NCI-H1436 treated with DMSO at 0.1 percent for 48 hours (cell line): ENCODE measurements around the gene RUNX1.

Experiments used
- DNase-seq: peaks from one replicate; lab custom pipeline; 2025; lab: John Stamatoyannopoulos, UW

Gene RUNX1

DNA sequence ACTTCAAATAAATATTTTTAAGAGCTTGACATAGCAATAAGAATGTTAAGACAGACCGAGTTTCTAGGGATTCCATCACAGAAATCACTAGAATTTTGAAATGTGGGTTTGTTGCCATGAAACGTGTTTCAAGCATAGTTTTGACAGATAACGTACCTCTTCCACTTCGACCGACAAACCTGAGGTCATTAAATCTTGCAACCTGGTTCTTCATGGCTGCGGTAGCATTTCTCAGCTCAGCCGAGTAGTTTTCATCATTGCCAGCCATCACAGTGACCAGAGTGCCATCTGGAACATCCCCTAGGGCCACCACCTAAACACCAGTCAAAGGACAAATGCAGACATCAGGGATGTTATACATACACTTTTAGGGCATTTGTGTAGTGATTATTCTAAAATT is 168.7 kb downstream of the RUNX1 start:
- DNase-seq: no peak

- DNase-seq: no peak
These were observed 170.2 kb downstream of the RUNX1 start for GRCh38 chr21:34878940-34879339.

GRCh38 chr21:34878501-34878900 is 170.6 kb downstream of the RUNX1 start:
- no peak for DNase-seq

DNA sequence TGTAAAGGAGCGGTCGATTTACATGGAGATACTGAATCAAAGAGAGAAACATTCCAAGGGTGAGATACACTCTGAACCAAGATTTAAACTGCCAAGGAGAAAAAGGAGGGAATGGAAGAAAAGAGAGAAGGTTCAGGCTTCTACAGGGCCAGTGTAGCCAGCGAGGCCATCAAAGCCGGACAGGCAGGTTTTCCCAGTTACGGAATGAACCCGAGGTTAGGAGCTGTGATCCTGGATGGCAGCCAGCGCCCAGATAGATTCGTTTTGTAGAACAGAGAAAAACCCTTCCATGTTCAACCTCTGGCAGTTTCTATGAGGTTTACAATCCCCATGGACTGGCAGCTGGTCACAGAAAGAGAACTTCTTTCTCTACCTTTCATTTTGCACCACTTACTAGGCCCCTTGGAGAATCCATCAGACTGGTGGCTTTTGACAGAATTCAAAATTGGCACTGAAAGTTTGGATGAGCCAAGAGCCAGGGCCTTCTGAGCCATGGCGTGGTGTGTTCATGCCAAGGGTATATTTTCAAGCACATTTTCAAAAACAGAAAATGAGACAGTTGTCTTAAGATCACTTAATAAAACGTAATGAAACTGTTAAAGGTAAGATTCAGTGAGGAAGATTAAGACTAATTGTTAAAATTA is 171.5 kb downstream of the RUNX1 start:
- no peak for DNase-seq

DNA sequence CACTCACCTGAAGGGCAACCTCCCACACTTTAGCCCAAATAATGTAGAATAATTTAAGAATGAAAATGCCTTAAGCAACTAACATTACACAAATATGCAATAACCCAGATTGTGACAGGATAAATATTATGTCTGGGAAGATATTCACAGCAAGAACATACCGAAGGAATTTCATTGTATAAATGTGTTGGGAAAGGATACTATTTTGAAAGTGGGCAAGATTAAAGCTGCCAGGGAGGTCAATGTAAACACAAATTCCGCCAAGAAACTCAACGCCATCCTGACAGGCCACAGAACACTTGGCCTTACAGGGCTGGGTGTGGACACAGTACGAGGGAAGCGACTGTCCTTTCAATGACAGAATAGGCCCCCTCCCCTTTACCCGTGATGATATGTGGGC is 173.3 kb downstream of the RUNX1 start:
- DNase-seq: no peak

GRCh38 chr21:34874684-34875513 is 174.2 kb downstream of the RUNX1 start:
- no peak for DNase-seq

- no peak for DNase-seq
These were observed 177.8 kb downstream of the RUNX1 start for GRCh38 chr21:34871026-34871908.

DNA sequence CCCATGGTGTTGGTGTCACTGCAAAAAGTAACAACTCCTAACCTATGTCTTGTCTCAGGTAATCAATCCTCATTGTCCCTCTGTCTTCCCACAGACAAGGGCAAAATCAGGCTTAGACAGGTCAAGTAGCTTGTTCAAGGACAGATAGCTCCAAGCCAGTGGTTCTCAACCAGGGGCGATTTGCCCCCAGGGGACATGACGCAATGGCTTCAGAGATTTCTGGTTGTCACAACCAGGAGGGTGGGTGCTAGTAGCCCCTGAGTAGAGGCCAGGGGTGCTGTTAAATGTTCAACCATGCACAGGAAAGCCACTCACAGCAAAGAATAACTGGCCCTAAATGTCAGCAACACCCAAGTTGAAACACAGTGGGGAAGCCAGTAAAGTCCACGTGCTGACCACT is 178.9 kb downstream of the RUNX1 start:
- no peak for DNase-seq

- DNase-seq: no peak
These were observed 179.6 kb downstream of the RUNX1 start for GRCh38 chr21:34869545-34869944.

- DNase-seq: no peak
These were observed 181.3 kb downstream of the RUNX1 start for GRCh38 chr21:34867785-34868184.

- no peak for DNase-seq
These were observed 183.5 kb downstream of the RUNX1 start for GRCh38 chr21:34865400-34866241.

DNA sequence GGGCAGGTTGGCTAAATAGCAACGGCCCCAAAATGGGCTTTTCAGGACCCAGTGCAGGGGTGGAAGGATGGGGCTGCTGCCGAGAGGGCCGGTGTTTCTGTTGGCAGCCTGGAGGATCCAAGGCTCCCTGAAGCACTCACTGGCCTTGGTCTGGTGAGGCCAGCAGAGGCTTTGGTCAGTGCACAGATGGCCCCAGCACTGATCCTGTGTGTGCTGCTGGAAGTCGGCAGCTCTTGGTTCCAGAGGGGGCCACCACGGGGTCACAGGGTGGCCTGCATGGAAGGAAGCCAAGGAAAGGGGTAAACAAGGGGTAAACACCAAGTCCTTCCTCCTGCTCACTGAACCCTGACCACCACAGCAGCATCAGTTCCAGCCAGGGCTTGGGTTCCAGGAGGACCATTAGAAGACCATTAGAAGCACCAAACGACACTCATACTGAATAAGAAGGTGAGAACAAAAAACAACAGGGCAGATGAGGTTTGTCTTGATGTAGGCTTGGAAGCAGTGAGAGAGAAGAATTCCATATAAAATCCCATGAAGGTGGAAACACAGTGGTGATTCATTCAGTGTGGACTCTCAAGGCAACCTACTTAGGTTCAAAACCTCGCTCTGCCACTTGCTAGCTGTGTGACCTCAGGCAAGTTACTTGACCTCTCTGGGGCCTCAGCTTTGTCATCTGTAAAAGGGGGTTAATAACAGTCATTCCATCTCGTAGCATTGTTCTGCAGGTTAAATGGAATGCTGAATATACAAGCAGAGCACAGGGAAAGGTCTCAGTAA is 184.5 kb downstream of the RUNX1 start:
- no peak for DNase-seq

GRCh38 chr21:34862951-34863350 is 186.2 kb downstream of the RUNX1 start:
- no peak for DNase-seq

DNA sequence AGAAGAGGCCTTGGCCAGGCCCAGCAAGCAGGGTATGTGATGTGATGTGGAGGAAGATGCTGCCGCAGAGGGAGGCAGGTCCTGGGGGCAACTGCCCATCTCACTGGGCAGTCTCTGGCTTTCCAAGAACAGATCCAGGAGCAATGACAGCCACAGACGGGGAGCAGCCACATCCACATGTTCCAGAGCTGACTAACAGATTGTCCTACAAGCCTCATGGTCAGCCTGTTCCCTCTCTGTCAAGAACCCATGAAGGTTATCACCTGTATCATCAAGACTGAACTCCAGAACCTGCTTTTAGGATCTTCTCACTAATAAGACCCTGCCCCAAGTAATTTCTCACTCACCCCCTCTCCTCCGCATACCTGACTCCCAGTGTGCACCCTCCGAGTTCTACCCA is 187.8 kb downstream of the RUNX1 start:
- DNase-seq: no peak

GRCh38 chr21:34859976-34860653 is 189.0 kb downstream of the RUNX1 start:
- no peak for DNase-seq

DNA sequence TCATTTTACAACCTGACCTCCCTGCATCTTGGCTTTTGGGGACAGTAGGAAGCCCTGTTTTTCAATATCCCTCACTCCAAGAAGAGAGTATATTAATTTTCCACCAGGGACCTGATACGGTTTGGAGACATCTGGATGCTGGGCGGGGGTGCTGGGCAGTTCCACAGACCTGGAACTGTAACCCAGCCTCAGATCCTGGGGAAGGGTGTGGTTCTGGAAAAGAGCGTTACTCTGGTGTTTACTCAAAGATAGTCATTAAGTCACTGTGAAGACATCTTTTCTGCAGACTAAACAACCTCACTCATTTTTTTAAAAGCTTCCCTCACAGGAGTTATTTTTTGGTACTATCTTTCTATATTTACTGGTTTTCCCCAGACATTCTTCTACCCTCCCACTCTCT is 190.5 kb downstream of the RUNX1 start:
- DNase-seq: no peak

DNA sequence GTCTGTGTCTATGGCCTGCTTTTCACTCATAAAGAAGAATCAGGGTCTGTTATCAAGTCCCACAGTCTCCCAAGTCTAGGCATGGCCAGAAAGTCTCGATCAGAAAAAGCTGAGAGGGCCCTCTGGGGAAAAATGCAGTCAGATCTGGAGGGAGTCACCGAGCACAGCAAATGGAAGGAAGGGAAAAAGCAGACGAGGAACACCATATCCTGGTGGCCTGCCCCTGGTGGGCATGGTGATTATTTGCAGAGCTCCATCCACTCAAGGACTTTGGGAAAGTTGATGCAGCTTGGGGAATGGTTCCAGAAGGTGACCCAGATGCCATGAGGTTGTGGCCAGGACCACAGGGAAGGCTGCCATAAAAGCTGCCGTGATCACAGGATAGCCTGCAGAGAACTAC is 191.2 kb downstream of the RUNX1 start:
- no peak for DNase-seq

DNA sequence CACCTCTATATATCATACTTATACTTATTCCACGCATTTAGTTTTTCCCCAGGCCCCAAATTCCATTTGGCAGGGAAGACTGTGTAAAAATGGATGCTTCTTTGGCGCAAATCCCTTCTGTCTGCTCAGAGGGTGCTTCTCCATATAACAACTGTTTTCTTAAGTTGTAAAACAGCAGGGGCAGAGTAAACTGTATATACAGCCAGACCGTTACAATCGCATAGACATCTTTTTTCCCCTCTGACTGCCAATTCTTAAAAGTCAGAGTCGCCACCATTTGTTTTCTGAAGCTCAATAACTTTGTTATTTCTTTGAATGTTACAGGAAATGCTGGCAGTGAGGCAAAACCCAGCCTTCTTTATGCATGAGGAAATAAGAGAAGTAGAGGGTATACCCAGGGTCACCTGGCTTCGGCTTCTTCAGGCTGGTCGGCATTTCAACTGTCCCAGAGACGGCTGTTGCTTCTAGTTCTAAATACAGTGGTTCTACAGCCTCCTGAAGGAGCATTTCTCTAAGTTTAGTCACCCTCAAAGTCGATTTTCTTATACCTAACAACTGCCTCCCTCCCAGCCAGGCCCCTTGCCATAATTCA is 191.9 kb downstream of the RUNX1 start:
- DNase-seq: no peak

DNA sequence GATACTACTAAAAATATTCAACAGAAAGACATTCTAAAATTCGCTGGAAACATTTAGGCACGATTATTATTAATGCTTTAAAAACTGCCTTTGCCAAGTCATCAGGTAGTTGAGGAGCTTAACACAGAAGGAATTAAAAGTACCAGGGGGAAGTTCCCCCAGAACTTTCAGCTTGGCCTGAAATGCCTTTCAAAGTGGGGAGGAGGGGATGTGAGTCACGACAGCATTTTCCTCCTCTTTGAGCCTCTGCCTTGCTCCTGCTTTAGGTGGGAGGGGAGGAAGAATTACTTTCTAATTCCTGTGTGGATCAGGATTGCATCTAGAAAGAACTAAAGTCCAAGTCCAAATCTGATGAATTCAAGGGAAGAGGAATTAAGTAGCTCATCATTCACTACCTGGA is 196.7 kb downstream of the RUNX1 start:
- DNase-seq: no peak

GRCh38 chr21:34850166-34850690 is 198.9 kb downstream of the RUNX1 start:
- DNase-seq: no peak
